GM21526 (cell line): ENCODE measurements around the gene GIPC2.

Experiments
- ATAC-seq: cut with Tn5 transposase; IDR thresholded peaks from one replicate; pipeline ENCODE4 v1.9.1; 2021; ENCODE audit warnings: moderate library complexity; ENCODE audit not compliant: unreplicated experiment, low FRiP score

Gene GIPC2

DNA sequence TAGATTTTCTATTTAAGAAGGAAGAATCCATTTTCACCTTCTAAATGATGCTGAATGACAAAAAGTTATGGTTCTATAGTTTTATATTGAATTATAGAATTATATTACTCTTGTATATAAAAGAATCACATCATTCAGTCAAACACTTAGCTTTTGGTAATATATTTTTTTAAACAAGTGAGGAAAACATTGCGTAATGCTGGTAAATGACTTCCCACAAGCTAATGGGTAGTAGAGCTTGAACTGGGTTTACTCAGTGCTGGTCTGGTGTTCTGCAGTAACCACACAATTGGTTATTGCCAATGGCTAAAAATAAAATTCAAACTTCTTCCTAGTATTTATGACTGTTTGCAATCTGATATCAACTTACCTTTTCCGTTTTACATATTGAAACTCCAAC is 10.6 kb upstream of the GIPC2 start:
- no peak for ATAC-seq

DNA sequence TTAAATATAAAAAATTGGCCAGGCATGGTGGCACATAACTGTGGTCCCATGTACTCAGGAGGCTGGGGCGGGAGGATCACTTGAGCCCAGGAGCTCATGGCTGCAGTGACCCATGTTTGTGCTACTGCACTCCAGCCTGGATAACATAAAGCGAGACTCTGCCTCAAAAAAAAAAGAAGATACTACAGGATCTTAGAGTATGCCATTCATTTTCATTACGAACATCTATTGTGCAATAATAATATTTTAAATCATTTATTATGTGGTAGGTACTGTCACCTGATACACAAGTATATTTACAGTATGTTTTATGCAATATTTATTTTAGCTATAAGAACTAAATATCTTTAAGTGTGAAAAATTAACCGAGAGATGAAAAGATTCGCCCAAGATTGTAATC is 9.3 kb upstream of the GIPC2 start:
- ATAC-seq, result no peak

DNA sequence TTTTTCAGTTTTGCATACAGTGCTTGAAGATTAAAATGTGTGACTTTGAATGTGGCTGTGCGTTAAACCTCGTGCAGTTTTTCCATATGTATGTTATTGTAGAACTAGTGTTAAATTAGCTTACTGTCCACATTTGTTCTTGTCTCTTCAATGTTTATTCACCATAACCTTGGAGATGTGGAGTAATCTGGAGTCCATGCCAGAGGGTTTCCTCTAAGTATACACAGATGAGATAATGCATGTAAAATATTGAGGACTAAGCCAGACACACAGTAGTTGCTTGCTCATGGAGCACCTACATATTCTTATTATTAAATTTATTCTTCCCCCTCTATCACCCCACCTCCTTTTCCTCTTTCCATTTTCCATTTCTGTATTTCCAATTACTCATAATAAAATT is 7.7 kb upstream of the GIPC2 start:
- ATAC-seq, result no peak

DNA sequence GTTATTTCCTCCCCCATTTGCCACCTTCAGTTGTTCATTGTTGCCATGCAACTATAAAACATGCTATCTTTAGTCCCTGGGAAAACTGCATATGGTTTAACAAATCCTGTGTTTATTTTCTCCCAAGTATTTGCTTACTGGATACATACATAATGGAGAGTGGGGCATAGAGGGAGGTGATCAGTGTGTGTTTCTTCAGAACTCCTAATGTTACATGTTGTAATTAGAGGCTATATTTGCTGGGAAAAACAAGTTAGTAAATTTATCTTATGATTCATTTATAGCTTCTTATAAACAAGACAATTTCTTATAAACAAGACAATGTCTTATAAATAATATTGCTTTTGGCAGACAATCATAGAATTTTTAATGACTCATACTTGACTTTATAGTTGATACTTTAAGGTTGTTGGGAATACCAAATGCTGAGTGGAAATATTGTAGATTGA is 7.3 kb upstream of the GIPC2 start:
- no peak for ATAC-seq

DNA sequence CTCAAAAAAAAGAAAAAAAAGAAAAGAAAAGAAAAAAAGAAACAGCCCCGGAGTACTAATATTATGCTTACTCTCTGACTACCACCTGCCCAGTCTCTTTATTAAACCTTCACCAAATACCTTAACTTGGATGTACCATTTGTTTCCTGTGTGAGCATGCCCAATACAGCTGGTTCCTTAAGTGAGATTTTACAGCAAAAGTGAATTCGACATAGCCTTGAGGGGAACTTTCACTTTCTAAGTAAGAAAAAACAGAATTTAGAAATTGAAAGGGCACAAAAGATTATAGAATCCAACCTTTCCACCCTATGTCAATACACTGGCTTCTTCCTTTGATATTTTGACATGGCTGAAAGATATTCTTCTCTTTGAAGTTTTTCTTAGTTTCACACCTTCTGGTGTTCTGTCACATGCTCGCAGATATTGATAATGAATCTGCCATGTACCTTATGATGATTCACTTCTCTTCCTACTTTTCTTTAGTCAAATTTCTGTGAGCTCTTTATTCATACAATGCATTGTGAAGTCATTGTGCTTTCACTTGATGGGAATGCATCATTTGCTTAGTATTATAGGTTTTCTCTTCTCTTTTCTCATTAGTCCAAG is 5.2 kb upstream of the GIPC2 start:
- no peak for ATAC-seq

DNA sequence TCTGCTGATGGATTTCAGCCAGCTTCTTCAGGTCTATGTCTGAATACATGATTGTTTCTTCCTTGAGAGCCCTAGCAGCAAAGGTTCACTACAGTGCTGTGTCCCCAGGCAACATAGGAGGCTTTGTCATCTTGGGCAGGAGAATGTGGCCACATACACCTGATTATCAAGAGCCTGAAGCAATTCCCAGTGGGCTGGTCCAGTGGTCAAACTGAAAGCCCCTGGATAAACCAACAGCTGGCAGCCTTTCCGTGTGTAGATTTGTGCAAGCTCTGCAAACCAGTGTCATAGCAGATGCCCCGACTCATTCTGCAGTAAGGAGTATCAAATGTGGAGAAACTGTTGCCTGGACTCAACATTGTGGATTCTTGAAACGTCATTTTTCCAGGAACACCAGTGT is 2.3 kb upstream of the GIPC2 start:
- no peak for ATAC-seq

DNA sequence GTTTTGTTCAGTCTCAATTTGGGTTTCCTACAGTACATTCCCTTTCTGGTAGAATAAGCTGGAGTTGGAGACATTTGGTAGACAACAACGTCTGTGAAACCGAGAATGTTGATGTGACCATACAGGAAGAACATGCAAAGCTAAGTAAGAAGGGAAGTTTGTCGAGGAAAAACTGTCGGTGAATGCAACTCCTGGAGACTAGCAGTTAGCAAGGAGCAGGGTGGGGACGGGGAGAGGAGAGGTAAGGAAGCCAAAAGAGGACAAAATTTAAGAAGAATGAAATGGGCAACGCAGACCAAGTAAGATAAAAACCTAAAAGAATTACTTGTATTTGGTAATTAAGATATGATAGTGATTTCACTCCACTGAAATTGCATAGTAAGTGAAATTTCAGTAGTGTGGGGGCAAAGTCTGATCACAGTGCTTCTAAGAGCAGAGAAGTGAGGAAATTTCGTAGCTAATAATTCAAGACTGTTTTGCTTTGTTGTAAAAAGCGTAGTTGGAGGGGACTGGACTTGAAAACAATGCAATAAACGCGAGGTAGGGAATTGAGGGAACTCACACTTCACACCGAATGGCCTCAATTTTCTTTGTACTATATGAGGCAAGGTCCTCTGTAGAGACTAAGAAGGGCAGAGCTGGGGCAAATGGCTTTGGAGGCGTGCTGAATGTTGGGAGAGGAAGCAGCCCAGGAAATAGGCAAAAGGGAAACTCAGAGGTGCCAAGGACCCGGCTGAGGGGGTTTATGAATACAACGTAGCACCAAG is 787 bp upstream of the GIPC2 start:
- no peak for ATAC-seq

DNA sequence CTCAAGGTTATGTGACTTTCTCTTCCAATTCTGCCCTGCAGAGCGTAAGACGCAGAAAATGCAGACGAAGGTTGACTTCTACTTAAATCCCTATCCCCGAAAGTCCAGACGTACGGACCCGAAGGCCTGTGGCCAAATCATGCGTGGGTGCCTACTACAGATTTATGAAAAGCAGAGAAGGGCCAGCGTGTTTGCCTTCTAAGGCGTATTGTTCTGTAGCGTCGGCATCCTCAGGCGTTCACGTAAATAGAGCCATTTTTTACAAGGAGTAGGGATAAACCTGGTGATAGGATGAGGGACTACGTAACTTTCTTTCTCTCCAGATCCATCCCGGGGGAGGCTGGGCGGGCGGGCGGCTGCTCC is 222 bp upstream of the GIPC2 start:
- ATAC-seq, result no peak

DNA sequence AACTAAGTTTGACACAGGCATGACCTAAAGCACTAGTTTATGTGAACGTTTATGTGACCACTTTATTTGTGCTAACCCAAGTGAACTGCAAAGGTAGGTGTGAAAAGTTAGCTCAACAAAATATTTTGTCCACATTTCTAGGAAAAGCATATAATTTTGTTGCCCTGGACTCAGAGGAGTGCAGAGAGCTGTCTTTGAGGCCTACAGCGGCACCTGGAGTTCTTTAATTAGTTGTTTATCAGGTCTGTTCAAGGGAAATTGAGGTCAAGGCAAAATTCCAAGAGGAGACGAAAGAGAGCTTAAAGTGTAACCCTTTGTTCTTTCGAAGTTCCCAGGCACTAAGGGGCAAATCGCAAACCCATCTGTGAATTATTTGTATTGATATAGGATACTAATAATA is 1.3 kb downstream of the GIPC2 start:
- ATAC-seq, result no peak

DNA sequence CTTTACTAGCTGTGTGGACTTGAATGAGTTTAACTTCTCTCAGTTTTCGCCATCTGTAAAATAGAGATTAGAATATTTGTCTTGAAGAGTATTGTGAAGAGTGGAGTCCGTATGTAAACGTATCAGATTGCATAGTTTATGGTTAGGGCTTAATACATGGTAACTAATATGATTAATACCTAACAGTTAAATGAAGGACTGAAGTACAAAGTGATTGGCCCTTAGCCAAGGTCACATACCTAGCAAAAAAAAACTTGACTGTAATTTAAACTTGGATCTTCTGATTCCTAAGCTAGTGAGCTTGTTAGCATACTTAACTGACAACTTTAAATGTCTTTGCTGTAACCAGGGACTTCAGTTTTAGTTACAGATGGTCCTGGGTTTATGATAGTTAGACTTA is 1.9 kb downstream of the GIPC2 start:
- ATAC-seq, result no peak

DNA sequence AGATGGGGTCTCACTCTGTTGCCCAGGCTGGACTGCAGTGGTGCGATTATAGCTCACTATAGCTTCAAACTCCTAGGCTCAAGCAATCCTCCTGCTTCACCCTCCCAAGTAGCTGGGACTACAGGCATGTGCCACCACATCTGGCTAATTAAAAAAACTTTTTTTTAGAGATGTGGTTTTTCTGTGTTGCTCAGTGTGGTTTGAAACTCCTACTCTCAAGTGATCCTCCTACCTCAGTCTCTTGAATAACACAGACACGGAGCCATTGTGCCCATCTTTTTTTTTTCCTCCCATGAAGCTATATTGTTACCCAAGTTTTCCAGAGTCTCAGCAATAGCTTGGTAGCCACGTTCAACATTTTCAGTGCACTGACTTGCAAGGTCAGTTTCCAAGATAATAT is 2.7 kb downstream of the GIPC2 start:
- no peak for ATAC-seq

DNA sequence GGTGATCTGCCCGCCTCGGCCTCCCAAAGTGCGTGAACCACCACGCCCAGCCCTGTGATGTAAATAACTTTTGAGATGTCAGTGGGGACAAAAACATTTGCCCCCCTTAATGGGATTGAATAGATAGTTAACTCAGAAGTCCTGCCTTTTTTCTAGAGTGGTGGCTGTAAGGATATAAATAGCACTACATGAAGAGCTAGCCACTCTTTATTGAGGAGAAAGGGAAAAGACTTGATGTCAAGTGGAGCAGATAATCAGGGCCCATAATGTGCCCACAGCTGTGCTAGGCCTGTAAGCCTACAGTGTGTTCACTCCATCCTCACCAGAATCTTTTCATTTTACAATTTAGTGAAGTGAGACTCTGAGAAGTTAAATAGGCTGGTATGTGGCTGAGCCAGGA is 3.6 kb downstream of the GIPC2 start:
- ATAC-seq, result no peak

DNA sequence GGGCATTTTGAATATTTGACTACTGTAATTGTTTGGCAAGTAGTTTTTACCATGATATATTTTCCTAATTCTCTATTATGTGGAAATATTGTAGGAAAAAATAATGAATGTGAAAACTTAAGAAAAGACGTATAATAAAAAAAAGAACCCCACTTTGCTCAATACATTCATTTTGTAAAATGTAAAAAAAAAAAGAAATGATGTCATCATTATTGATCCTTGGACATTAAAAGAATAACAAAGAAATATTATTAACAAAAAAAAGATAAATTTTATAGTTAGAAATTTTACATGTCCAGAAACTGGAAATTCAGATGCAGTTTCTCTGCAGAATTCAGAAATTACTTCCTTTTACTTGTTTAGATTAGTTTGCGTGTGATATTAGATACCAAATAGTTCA is 5.2 kb downstream of the GIPC2 start:
- no peak for ATAC-seq

DNA sequence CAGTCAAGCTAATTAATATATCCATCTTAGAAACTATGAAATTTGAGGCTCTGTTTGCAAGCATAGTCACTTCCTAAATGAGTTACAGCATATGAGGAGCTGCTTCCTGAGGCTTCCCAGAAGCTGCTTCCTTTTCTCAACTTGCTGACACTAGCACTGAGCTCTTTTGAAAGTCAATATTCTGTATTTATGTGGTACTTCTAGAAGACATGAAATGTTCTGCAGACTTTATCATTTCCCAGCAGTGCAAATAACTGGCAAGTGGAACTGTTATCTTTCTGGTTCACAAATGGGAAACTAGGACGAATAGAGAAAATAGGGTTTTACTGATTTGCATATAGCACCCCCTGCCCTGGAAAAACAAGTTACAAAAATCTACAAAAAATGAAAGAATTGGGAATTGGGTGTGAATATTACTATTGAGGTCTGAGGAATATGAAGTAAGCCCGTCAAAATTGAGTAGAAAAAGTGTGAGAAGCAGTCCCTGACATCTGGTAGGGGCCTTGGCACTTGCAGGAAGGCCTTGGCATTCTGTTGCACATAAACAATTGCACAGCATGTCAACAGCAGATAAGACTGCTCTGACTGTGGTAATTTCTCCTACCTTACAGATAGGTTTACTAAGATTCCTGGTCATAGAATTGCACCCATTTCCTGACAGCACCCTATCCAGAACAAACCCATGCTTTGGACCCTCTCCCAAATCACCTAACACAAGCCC is 7.1 kb downstream of the GIPC2 start:
- ATAC-seq, result no peak

DNA sequence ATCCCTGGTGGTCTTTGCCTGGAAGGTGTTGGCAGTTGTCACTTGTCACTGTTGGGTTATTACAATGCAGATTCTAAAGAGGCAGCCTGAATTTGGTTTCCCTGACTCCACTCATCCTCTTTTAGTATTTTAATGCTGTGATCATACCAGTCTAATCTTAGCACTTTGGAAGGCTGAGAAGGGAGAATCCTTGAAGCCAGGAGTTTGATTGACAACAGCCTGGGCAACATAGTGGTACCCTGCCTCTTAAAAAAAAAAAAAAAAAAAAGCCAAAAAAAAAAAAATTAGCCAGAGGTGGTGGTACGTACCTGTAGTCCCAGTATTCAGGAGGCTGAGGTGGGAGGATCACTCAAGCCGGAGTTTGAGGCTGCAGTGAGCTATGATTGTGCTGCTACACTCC is 7.7 kb downstream of the GIPC2 start:
- no peak for ATAC-seq

DNA sequence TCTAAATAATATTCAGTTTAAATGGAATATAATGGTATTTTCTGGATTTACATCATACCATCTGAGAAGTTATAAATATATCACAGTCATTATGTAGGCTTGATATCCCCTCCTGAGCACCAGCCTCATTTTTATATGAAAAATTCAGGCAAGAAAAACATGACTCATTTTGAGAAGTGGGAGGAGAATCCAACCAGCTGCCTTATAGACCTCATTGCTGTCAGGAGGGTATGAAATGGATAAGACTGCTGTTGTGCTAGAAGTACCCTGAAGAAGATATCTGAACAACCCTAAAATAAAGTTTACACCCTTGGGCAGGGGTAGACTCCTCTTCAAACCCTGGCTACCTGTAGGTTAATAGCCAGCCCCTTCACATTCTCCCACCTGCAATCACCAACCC is 8.8 kb downstream of the GIPC2 start:
- ATAC-seq, result no peak

DNA sequence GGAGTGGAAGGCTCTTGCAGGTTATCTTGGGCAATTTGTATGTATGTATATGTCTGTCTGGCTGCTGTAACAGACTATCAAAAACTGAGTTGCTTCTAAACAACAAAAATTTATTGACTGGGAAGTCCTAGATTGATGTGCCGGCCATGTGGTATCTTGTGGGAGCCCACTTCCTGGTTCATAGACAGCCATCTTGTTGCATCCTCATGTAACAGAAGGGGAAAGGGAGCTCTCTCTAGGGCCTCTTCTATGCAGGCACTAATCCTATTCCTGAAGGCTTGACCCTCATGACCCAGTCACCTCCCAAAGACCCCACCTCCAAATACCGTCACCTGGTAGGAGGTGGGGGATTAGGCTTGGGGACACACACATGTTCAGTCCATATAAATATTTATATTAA is 9.2 kb downstream of the GIPC2 start:
- ATAC-seq, result no peak

DNA sequence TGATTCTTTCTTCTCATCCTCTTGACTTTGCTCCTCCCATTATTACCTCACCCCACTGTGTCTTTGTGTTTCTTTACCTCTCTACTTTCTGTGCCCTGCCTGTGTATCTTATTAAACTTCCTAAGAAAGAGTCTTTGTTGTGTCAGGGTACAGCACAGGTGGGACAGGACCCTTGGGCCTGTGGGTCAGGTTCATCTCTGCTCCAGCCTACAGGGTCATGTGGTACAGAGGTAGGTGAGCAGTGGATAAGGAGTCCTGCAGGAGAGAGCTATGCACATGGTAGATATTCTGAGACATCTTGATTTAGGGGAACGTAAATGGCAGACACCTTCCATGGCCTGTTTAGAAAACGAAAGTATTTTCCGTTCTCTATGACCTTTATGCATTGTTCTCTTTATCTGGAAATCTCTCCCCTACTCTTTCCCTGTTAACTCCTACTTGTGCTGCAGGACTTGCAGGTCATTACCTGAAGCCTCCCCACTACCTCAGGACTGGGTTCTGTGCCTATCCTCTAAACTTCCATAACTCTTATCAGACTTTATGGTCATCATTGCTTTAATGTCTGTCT is 9.9 kb downstream of the GIPC2 start:
- ATAC-seq, result no peak

DNA sequence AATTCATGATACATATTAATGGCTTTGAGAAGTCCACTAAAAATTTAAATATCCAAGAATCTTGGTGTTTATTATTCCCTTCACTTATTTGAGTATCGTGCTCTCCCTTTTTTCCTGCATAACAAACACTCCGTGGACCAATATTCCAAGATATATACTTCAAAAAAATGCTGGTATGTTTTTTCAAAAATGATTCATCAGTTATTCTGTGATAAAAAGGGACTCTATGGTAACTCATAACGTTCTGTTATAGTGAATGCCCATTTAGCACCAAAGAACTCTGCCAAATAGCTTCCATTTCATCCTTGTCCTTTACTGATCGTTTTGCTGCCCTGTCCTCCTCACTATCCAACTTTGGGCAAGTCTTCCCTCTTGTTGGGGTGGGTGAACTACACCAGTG is 12.9 kb downstream of the GIPC2 start:
- ATAC-seq, result no peak

DNA sequence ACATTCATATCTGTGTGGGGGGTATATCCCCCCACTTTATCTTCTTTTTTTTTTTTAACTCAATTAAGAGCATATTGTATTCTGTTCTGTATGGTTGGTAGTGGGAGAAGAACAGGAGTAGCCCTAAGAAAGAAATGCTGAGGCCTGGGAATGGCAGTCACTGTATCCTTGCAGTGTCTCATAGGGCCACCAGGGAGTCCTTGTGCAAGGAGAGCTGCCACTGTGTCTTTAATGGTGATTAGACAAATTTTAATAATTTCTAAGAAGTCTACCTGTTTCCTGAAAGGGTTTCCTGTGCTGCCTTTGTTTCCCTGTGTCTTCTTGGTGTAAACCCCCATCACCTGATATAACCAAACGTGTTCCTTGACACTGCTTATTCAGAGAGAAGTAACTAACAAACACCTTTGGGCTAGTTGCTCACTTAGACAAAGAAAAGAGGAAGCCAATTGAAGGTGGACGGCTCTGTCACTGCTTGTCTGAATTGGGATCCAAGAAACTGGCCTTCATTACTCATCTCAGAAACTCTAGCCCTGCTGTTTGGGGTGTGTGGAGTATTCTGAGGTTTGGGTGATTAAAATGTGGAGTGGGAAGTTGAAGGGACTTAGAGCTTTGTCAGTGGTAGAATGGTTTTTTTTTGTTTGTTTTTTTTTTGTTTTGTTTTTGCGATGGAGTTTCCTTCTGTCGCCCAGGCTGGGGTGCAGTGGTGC is 15.2 kb downstream of the GIPC2 start:
- ATAC-seq, result peak; percentile 95
